Spleen (tissue), 11 donors: ENCODE measurements around the gene KCNF1. TPM values are rescaled to one million over a fixed set of nuclear protein-coding genes. Genes with fewer than 3 reads are reported as not detected.

Source experiments
- DNase-seq: peaks from one replicate; pipeline ENCODE4 v3.0.0-alpha.2; 2020
- H3K27ac ChIP-seq, 8 donors: fragments of 200-600 bp; sonication (generic) in 7 of 8; 1 replicate in 4 of 8; 2 replicates in 4 of 8; pipeline versions ENCODE4 v1.5.0 to v1.8.0; 2016 to 2021; ENCODE audit warnings: inconsistent platforms in 4 of 8, mild to moderate bottlenecking in 4 of 8, moderate library complexity in 1 of 8
- H3K27me3 ChIP-seq, 7 donors: fragments of 200-600 bp; sonication (generic) in 6 of 7; replicated peaks in 1 of 7; 1 replicate in 4 of 7; 2 replicates in 3 of 7; pipeline versions ENCODE4 v1.5.0 to v1.8.0; 2016 to 2021; ENCODE audit warnings: inconsistent platforms in 3 of 7, mild to moderate bottlenecking in 1 of 7
- H3K36me3 ChIP-seq, 6 donors: fragments of 200-600 bp; sonication (generic) in 5 of 6; 1 replicate in 4 of 6; 2 replicates in 2 of 6; pipeline versions ENCODE4 v1.5.0 to v1.8.0; 2016 to 2021; ENCODE audit warnings: inconsistent platforms in 2 of 6
- H3K4me1 ChIP-seq, 6 donors: fragments of 200-600 bp; sonication (generic) in 5 of 6; 1 replicate in 3 of 6; 2 replicates in 3 of 6; pipeline versions ENCODE4 v1.5.0 to v1.8.0; 2016 to 2021; ENCODE audit warnings: inconsistent platforms in 3 of 6
- H3K4me3 ChIP-seq, 8 donors: fragments of 200-600 bp; sonication (generic) in 7 of 8; 1 replicate in 4 of 8; 2 replicates in 4 of 8; pipeline versions ENCODE4 v1.5.0 to v1.8.0; 2016 to 2021; ENCODE audit warnings: inconsistent platforms in 4 of 8, mild to moderate bottlenecking in 4 of 8, moderate library complexity in 2 of 8
- H3K9me3 ChIP-seq, 8 donors: fragments of 200-600 bp; sonication (generic) in 7 of 8; 1 replicate in 4 of 8; 2 replicates in 4 of 8; pipeline versions ENCODE4 v1.5.0 to v1.8.0; 2016 to 2021; ENCODE audit warnings: inconsistent platforms in 4 of 8
- POLR2A ChIP-seq, 3 donors: fragments of 450-650 bp; IDR thresholded peaks; one replicate each; pipeline ENCODE4 v1.5.1; 2017; ENCODE audit warnings: antibody characterized with exemption in 3 of 3, mild to moderate bottlenecking in 1 of 3
- POLR2AphosphoS5 ChIP-seq, 3 donors: sonication (generic); formaldehyde crosslinking; IDR thresholded peaks; one replicate each; pipeline ENCODE4 v1.5.1; 2017; ENCODE audit warnings: antibody characterized with exemption in 3 of 3
- WGBS, 5 donors: extraction: QIAGEN DNeasy Blood & Tissue Kit in 3 of 5; methylation state at CpG; one replicate each; pipeline versions ENCODE4 v1.1.5 to v1.1.7; 2013 to 2018; 5-methylcytosine and 5-hydroxymethylcytosine counted together
- intact Hi-C: fragments of 100-400 bp; cut with DNase I; formaldehyde crosslinking; loops from one replicate; pipeline ENCODE4 v1.15.0; 2023; ENCODE audit warnings: low total_unique reads
- polyA plus RNA-seq, 3 donors: library from polyadenylated mRNA; stranded (reverse); fragments of 200-250 nt; gene quantifications; one replicate each; pipeline ENCODE4 v1.2.1, GENCODE V29; 2013
- total RNA-seq, 7 donors: library from RNA; depleted of rRNA in 3 of 7; stranded (reverse); fragments of >200 nt in 3 of 7; fragmentation: NEBNext Ultra II Directional in 4 of 7; extraction: Animal tissue kit (Norgen Biotek cat#: 25700) in 4 of 7; gene quantifications; one replicate each; pipeline versions ENCODE4 v1.1.0 to v1.2.1, GENCODE V29; 2016 to 2021
- TF ChIP-seq, protein P1 (sequence below), 11 experiments: fragments of 200-600 bp in 7 of 11; fragments of 450-650 bp in 4 of 11; sonication (generic) in 4 of 11; IDR thresholded peaks in 8 of 11; conservative IDR thresholded peaks in 3 of 11; 1 replicate in 7 of 11; 2 replicates in 4 of 11; pipeline versions ENCODE4 v1.4.0 to v1.8.0; 2016 to 2021; ENCODE audit warnings: antibody characterized with exemption in 11 of 11, inconsistent platforms in 4 of 11, mild to moderate bottlenecking in 1 of 11
- donor health status: healthy with polysubstance abuse.
- donor health status: DM: no; HTN: no; CAD: no; lungs with moderate emphysema.
- donor health status: DM: no; HTN: no; CAD: no.
- donor health status: Bipolar disorder and iron deficiency.
- donor health status: healthy.
- donor health status: DM: no; HTN: no; CAD: no.
- donor health status: DM: yes; HTN: yes; CAD: no.

Gene KCNF1
- total and polyA plus RNA-seq, 10 donors, result 0.16 to 1.2 (median 0.57) TPM; not detected in 3

DNA sequence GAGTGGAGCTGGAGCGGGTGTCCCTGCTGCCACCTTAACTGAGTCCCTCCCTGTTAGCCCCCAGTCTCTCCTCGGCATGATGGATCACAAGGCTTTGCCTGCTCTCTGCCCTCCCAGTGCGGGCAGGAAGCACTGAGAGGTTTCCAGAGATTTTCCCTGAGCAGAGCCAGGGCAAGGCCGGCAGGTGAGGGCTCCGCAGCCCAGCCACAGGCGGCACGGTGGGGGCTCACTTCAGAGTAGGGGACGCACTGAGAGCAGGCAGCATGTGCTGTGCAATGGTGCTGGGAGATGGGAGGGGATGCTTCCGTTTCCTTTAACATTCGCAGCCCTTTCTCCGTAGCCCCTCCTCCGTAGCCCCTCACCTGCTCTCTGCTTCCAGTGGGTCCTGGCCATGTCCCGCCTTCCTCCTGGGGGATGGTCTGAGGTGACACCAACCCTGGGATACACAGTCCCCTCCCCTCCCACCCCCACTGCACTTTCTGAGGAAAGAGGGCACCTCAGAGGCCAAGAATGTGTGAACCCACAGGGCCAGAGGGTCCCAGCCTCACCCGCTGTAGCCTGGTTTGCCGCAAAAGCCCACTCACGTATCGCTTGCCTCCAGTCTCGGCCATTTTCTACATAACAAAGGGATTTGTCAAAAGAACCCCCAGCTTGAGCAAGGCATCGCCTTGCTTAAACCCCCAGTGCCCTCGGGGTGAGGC is 10.7 kb downstream of the KCNF1 start:
- Histone ChIP-seq H3K27ac (no peak overlapping the region), H3K4me1 (no peaks in the 10 kb centered on the region), H3K4me3 (no peak overlapping the region), H3K27me3 (peaks cover 0 to 29% (median 3%) of the 10 kb centered on the region in 7 donors), H3K36me3 (no peaks in the 10 kb centered on the region), H3K9me3 (no peaks in the 10 kb centered on the region)
- 75 to 79% (median 76%) methylated on average over 18 to 20 of the region's 20 CpGs for WGBS, 5 donors
- intact Hi-C loops, result no loop called here
- no peak for TF ChIP-seq POLR2A (IDR thresholded peaks at IDR 0.05)
- TF ChIP-seq POLR2AphosphoS5 (IDR thresholded peaks at IDR 0.05), result no peak
- TF ChIP-seq, protein P1, sequence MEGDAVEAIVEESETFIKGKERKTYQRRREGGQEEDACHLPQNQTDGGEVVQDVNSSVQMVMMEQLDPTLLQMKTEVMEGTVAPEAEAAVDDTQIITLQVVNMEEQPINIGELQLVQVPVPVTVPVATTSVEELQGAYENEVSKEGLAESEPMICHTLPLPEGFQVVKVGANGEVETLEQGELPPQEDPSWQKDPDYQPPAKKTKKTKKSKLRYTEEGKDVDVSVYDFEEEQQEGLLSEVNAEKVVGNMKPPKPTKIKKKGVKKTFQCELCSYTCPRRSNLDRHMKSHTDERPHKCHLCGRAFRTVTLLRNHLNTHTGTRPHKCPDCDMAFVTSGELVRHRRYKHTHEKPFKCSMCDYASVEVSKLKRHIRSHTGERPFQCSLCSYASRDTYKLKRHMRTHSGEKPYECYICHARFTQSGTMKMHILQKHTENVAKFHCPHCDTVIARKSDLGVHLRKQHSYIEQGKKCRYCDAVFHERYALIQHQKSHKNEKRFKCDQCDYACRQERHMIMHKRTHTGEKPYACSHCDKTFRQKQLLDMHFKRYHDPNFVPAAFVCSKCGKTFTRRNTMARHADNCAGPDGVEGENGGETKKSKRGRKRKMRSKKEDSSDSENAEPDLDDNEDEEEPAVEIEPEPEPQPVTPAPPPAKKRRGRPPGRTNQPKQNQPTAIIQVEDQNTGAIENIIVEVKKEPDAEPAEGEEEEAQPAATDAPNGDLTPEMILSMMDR (IDR thresholded peaks at IDR 0.05 in 8 of 11, conservative IDR thresholded peaks at IDR 0.05 in 3 of 11), result no peak
- DNase-seq, result peak; percentile 62

DNA sequence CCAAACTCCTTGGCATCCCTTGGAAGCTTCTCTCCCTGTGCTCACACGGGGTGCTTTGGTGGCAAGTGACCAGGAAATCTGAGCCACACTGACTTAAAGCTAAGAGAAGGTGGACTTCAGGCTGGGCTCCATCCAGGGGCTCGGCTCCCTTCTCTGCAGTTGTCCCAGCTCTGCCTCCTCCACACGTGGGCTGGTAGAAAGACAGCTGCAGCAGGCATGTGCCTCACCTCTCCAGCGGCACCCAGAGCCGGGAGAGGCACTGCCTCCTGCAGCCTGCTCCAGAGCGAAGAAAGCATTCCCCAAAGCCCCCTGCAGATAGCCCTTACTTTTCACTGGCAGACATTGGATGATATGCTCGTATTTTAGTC is 11.3 kb downstream of the KCNF1 start:
- H3K27me3 ChIP-seq, result peaks cover 0 to 29% (median 3%) of the 10 kb centered on the region in 7 donors
- WGBS, 5 donors, result 82 to 89% (median 83%) methylated on average over 7 of the region's 7 CpGs
- no peak overlapping the region for H3K4me3 ChIP-seq
- no peak overlapping the region for H3K27ac ChIP-seq
- H3K36me3 ChIP-seq, result no peaks in the 10 kb centered on the region
- no peaks in the 10 kb centered on the region for H3K4me1 ChIP-seq
- intact Hi-C loops, result no loop called here
- DNase-seq, result peak; percentile 44
- TF ChIP-seq, protein P1 (IDR thresholded peaks at IDR 0.05 in 8 of 11, conservative IDR thresholded peaks at IDR 0.05 in 3 of 11), result no peak
- TF ChIP-seq POLR2A (IDR thresholded peaks at IDR 0.05), result no peak
- no peak for TF ChIP-seq POLR2AphosphoS5 (IDR thresholded peaks at IDR 0.05)
- no peaks in the 10 kb centered on the region for H3K9me3 ChIP-seq

DNA sequence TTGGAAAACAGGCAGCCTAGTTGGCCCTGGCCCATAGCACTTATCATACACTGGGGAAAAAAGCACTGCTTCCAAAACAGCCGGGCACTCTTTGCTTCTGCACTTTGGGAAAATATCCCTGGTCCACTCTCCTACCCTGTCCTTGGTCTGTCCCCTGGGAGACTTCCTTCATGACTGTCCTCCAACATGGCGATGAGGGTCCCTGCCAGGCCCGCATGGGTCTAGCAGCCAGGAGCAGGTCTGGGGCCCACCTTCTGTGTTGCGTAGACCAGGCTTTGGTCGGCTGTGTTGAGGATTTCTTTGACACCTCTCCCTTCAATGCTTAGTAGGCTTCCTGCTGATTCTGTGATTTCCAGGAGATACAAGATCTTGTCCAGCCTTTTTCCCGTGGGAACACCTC is 12.2 kb downstream of the KCNF1 start:
- no peaks in the 10 kb centered on the region for H3K9me3 ChIP-seq
- no peaks in the 10 kb centered on the region for H3K4me1 ChIP-seq
- H3K27ac ChIP-seq, result no peak overlapping the region
- WGBS, 5 donors, result 83 to 97% (median 87%) methylated on average over 6 of the region's 6 CpGs
- no peaks in the 10 kb centered on the region for H3K36me3 ChIP-seq
- peak; percentile 60 for DNase-seq
- H3K4me3 ChIP-seq, result no peak overlapping the region
- peaks cover 0 to 29% (median 3%) of the 10 kb centered on the region in 7 donors for H3K27me3 ChIP-seq
- intact Hi-C loops, result no loop called here
- TF ChIP-seq, protein P1 (IDR thresholded peaks at IDR 0.05 in 8 of 11, conservative IDR thresholded peaks at IDR 0.05 in 3 of 11), result no peak
- TF ChIP-seq POLR2AphosphoS5 (IDR thresholded peaks at IDR 0.05) (no peak), POLR2A (IDR thresholded peaks at IDR 0.05) (no peak)

DNA sequence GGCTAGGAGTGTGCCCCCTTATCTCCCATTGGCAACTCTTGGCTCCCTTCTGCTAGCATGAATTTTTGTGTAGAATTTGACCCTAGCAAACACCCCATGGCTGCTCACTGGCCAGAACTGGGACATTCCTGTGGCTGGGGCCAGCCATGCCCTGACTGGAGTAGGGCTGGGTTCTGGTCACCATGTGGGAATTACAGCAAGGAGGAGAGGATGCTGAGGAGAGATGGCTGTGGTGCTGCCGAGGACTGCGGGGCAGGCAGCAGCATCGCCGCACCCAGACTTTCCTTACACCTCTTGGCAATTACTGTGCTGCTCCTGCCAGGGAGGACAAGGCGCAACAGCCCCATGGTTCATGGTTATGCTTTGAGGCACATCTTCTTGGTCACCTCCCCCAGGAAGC is 12.7 kb downstream of the KCNF1 start:
- WGBS, 5 donors, result 90 to 97% (median 95%) methylated on average over 5 of the region's 5 CpGs
- TF ChIP-seq POLR2A (IDR thresholded peaks at IDR 0.05), result no peak
- TF ChIP-seq, protein P1 (IDR thresholded peaks at IDR 0.05 in 8 of 11, conservative IDR thresholded peaks at IDR 0.05 in 3 of 11), result no peak
- no peak for TF ChIP-seq POLR2AphosphoS5 (IDR thresholded peaks at IDR 0.05)
- Histone ChIP-seq H3K4me3 (no peak overlapping the region), H3K27me3 (peaks cover 0 to 27% (median 3%) of the 10 kb centered on the region in 7 donors), H3K4me1 (no peaks in the 10 kb centered on the region), H3K27ac (no peak overlapping the region), H3K36me3 (no peaks in the 10 kb centered on the region), H3K9me3 (no peaks in the 10 kb centered on the region)
- intact Hi-C loops, result no loop called here
- DNase-seq, result peak; percentile 45
